SK-N-SH treated with all-trans-retinoic acid at 6 μM for 48 hours (cell line): ENCODE results near the gene MSH6.

Experiments
- ARNTL ChIP-seq: fragments of 450-650 bp; formaldehyde crosslinking; IDR thresholded peaks from 2 replicates; pipeline ENCODE4 v1.5.0; 2020; ENCODE audit warnings: low read depth, mild to moderate bottlenecking, moderate library complexity, borderline replicate concordance
- GLIS3 ChIP-seq: fragments of 250-450 bp; sonication (Bioruptor Pico); IDR thresholded peaks from 2 replicates; pipeline ENCODE4 v1.5.0; 2020; ENCODE audit warnings: mild to moderate bottlenecking, moderate library complexity
- OSR1 ChIP-seq: fragments of 250-450 bp; sonication (Bioruptor Pico); IDR thresholded peaks from 2 replicates; pipeline ENCODE4 v1.8.0; 2022; ENCODE audit warnings: moderate library complexity, mild to moderate bottlenecking, inconsistent platforms
- SNAI2 ChIP-seq: fragments of 250-450 bp; sonication (Bioruptor Pico); IDR thresholded peaks from 2 replicates; pipeline ENCODE4 v1.5.0; 2020; ENCODE audit warnings: mild to moderate bottlenecking, moderate library complexity
- TSHZ2 ChIP-seq: fragments of 250-450 bp; sonication (Bioruptor Pico); IDR thresholded peaks from 2 replicates; pipeline ENCODE4 v1.5.0; 2020; ENCODE audit warnings: mild to moderate bottlenecking, moderate library complexity
- ZFP30 ChIP-seq: fragments of 450-650 bp; formaldehyde crosslinking; IDR thresholded peaks from 2 replicates; pipeline ENCODE4 v1.5.0; 2022; ENCODE audit warnings: mild to moderate bottlenecking, moderate library complexity
- TF ChIP-seq, protein P1 (sequence below): fragments of 250-450 bp; sonication (Bioruptor Pico); IDR thresholded peaks from 2 replicates; pipeline ENCODE4 v1.5.1; 2020; ENCODE audit warnings: low read depth, mild to moderate bottlenecking, moderate library complexity

- TF ChIP-seq OSR1 (CRISPR knock-in tag) = no peak
- no peak for TF ChIP-seq SNAI2
- no peak for TF ChIP-seq TSHZ2 (CRISPR knock-in tag)
- TF ChIP-seq ZFP30 (CRISPR knock-in tag) = no peak
- TF ChIP-seq GLIS3 (CRISPR knock-in tag) = no peak
- TF ChIP-seq, protein P1, sequence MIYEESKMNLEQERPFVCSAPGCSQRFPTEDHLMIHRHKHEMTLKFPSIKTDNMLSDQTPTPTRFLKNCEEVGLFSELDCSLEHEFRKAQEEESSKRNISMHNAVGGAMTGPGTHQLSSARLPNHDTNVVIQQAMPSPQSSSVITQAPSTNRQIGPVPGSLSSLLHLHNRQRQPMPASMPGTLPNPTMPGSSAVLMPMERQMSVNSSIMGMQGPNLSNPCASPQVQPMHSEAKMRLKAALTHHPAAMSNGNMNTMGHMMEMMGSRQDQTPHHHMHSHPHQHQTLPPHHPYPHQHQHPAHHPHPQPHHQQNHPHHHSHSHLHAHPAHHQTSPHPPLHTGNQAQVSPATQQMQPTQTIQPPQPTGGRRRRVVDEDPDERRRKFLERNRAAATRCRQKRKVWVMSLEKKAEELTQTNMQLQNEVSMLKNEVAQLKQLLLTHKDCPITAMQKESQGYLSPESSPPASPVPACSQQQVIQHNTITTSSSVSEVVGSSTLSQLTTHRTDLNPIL (CRISPR knock-in tag) = no peak
- no peak for TF ChIP-seq ARNTL
Observed at GRCh38 chr2:47844162-47844561, 61.2 kb downstream of the MSH6 start.
